ENCODE data around the gene MTFMT.

The MTFMT gene

DNA sequence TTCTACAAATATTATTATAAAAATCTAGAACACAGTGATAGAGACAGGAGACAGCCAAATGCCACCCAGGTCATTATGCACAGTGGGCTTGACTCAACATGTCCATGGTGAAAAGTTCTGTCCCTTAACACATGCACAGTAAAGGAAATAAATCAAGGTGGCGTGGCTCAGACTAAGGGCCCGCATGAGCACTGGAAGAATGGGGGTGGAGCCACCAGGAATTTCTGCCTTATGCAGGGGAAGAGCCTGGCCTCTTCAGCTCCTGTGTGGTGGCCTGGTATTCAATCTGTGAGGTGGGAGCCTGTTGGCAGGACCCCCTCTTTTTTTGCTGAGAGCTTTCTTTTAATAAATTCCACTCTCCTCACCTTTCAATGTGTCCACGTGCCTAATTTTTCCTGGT lies 22.6 kb downstream of the MTFMT start:
- H3K4me3 Mint-ChIP-seq: no peak overlapping the region
- peaks cover 16% of the 10 kb centered on the region for H3K4me1 Mint-ChIP-seq (ENCODE audit: low read depth)
- H3K27me3 Mint-ChIP-seq: no peaks in the 10 kb centered on the region
- intact Hi-C loops (cut with micrococcal nuclease): loop anchor here (5.0 kb wide), 1 partner anchor 275 kb away; no protein-coding TSS in a partner anchor
- H3K27ac Mint-ChIP-seq: no peak overlapping the region
- H3K36me3 Mint-ChIP-seq (ENCODE audit: low read depth): peaks cover 73% of the 10 kb centered on the region
- H3K9me3 Mint-ChIP-seq: no peaks in the 10 kb centered on the region

DNA sequence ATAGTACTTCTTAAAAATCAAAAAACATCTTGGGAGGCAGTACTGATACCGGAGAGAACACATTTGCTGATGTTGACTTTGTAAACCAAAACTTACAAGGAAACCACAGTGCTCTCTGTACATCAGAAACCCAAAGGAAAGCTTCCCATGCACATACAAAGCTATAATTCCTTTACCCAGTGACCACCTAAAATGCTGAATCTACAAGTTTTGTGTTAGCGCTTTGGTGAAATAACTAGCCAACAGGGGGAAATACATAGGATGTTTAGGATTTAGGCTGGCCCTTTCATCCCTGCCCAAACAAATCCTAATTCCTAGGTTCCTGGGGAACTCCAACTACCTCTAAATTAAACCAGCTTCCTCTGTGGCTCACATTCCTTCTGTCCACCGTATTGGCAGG lies 24.4 kb downstream of the MTFMT start:
- peaks cover 10% of the 10 kb centered on the region for H3K4me1 Mint-ChIP-seq (ENCODE audit: low read depth)
- H3K4me3 Mint-ChIP-seq: no peak overlapping the region
- H3K9me3 Mint-ChIP-seq: no peaks in the 10 kb centered on the region
- H3K27ac Mint-ChIP-seq: no peak overlapping the region
- intact Hi-C loops (cut with micrococcal nuclease): loop anchor here (5.0 kb wide), 1 partner anchor 273 kb away; no protein-coding TSS in a partner anchor
- peaks cover 61% of the 10 kb centered on the region for H3K36me3 Mint-ChIP-seq (ENCODE audit: low read depth)
- H3K27me3 Mint-ChIP-seq: no peaks in the 10 kb centered on the region

DNA sequence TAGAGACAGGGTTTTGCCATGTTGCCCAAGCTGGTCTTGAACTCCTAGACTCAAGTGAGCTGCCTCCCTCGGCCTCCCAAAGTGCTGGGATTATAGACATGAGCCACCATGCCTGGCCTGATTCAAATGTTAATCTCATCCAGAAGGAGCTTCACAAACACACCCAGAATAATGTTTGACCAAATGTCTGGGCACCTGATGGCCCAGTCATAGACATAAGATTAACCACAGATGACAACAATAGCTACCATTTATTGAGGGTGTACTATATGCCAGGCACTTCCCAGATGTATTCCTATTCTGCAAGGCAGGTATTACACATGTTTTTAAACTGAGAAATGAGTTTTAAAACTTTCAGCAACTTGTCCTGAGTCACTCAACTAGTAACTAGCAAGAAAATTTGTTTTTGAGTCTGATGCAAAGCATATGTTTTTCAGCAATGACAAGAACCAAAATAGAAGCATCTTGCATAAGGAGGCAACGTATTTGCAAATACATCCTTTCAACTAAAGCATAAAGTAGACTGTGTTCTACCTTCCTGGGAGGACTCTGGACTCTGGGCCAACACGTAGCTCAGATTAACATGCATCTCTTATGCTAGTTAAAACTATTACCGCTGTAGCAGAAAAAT lies 31.6 kb downstream of the MTFMT start:
- peaks cover 15% of the 10 kb centered on the region for H3K36me3 Mint-ChIP-seq (ENCODE audit: low read depth)
- no peak overlapping the region for H3K4me3 Mint-ChIP-seq
- H3K9me3 Mint-ChIP-seq: no peaks in the 10 kb centered on the region
- no peaks in the 10 kb centered on the region for H3K27me3 Mint-ChIP-seq
- H3K4me1 Mint-ChIP-seq (ENCODE audit: low read depth): peaks cover 11% of the 10 kb centered on the region
- H3K27ac Mint-ChIP-seq: no peak overlapping the region
- intact Hi-C loops (cut with micrococcal nuclease): no loop called here

DNA sequence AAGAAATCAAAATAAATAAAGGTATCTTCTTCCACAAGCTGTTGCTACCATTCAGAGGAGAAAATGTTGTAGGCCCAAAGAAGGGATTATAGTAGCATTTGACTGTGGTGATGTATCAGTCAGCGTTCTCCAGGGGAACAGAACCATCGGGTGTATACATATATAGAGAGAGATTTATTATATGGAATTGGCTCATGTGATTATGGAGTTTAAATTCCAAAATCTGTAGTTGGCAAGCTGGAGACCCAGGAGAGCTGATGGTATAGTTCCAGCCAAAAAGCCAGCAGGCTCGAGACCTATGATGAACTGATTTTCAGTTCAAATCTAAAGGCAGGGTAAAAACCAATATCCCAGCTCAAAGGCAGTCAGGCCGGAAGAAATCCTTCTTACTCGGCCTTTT lies 32.4 kb downstream of the MTFMT start:
- no peak overlapping the region for H3K4me3 Mint-ChIP-seq
- H3K27ac Mint-ChIP-seq: no peak overlapping the region
- intact Hi-C loops (cut with micrococcal nuclease): no loop called here
- peaks cover 8% of the 10 kb centered on the region for H3K36me3 Mint-ChIP-seq (ENCODE audit: low read depth)
- H3K4me1 Mint-ChIP-seq (ENCODE audit: low read depth): peaks cover 12% of the 10 kb centered on the region
- H3K27me3 Mint-ChIP-seq: no peaks in the 10 kb centered on the region
- H3K9me3 Mint-ChIP-seq: no peaks in the 10 kb centered on the region

DNA sequence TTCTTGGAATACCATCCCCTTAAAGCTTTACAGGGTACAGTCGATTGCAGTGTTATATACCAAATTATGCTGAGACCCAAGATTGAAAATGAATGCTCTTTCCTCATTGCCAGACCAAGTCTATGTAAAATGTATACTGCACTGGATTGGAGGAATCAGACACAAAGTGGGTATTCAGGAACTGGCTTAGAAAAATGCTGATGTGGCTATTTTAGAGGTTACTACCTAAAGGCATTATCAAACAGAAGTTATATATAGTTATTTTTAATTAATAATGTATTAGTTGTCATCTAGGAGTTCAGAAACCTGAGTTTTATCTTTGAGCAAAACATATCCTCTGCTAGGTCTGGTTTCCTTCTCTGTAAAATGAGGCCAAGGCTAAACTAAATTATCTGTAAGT lies 36.1 kb downstream of the MTFMT start:
- Mint-ChIP-seq H3K4me1 (ENCODE audit: low read depth) (peaks cover 31% of the 10 kb centered on the region), H3K27me3 (no peaks in the 10 kb centered on the region), H3K9me3 (no peaks in the 10 kb centered on the region), H3K36me3 (ENCODE audit: low read depth) (peaks cover 14% of the 10 kb centered on the region), H3K4me3 (no peak overlapping the region), H3K27ac (no peak overlapping the region)
- intact Hi-C loops (cut with micrococcal nuclease): loop anchor here (5.0 kb wide), 1 partner anchor 151 kb away; the partner anchor contains the start of gene PLEKHO2

DNA sequence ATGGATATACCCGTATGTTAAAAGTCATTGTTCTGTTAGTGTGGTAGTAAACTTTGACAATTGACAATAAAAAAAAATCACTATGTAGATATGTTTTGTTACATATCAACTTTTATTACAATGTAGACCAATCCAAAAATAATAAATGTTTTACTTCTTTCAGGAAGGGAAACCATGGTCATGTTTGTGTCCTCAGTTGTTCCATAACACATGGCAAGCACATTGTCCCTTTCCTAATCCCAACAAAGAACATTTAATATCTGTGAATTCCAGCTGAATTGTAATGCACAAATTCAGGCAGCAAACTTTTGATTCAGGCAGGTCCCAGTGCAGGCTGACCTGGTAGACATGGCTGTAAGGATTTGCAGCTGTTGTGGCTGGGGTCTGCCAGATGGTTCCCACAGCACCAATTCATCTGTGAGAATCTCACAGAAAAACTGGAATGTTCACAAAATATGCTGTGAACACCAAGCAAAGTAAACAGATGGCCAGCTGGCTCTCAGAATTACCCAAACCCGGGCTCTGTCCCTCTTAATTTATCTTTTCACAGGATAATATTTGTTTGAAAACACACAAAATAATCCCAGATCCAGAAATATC lies 37.8 kb downstream of the MTFMT start:
- H3K4me1 Mint-ChIP-seq (ENCODE audit: low read depth): peaks cover 46% of the 10 kb centered on the region
- H3K9me3 Mint-ChIP-seq: no peaks in the 10 kb centered on the region
- H3K27me3 Mint-ChIP-seq: no peaks in the 10 kb centered on the region
- intact Hi-C loops (cut with micrococcal nuclease): loop anchor here (5.0 kb wide), 1 partner anchor 149 kb away; the partner anchor contains the start of gene PLEKHO2
- H3K4me3 Mint-ChIP-seq: no peak overlapping the region
- no peak overlapping the region for H3K27ac Mint-ChIP-seq
- H3K36me3 Mint-ChIP-seq (ENCODE audit: low read depth): peaks cover 30% of the 10 kb centered on the region

DNA sequence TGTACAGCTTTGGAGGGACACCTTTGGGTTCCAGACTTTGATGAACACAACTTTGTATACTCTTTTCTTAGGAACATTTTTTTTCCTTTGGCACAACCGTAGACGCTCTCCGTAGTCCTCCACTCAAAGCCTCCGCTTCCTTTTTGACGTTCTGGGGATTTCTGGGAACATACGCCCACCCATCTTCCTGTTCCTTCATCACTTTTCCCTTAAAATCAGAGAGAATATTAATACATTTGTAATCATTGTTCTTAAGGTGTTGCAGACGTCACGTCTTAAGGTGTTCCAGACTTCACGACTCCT lies 39.3 kb downstream of the MTFMT start:
- Mint-ChIP-seq H3K9me3 (no peaks in the 10 kb centered on the region), H3K36me3 (ENCODE audit: low read depth) (peaks cover 31% of the 10 kb centered on the region), H3K27me3 (no peaks in the 10 kb centered on the region), H3K4me3 (peak overlapping the region; percentile 95), H3K4me1 (ENCODE audit: low read depth) (peaks cover 48% of the 10 kb centered on the region), H3K27ac (peak overlapping the region; percentile 93)
- intact Hi-C loops (cut with micrococcal nuclease): loop anchor here (5.0 kb wide), 1 partner anchor 148 kb away; the partner anchor contains the start of gene PLEKHO2

DNA sequence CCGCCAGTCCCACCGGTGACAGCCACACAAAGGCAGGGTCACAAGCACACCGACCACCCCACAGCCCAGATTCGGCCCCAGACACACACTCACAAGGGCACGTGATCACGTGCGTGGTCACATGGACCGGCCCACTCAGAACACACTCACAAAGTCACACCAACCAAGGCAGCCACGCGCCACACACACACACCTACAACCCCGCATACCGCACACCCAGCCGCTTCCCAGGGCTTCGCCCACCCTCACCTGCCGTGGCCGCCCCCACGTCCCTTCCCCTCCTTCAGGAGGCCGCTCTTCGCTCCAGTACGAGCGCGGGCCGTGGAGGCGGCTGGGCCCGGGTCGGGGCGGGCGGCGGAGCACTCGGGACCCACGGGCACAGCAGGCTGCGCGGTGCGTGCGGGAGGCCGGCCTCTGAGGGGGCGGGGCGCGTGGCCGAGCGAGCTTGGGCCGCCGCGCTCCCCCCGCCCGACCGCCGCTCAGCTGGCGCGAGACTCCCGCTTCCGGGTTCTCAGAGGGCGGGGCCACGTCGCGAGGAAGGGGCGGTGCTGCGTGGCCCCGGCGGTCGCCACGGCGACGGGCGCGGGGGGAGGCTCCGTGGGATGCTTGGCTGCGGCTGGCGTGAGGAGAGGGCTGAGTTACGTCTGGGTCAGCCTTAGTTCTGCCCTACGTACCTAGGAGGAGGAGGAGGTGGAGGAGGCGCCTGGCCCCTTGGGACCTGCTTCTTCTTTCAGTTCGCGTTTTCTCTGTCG lies 39.8 kb downstream of the MTFMT start, which contains the start of gene SPG21:
Gene SPG21, minus strand, starts transcription at position 499 of the 752 bp plus-strand sequence. CDS start 6,345 bp downstream, outside the sequence.
- H3K36me3 Mint-ChIP-seq (ENCODE audit: low read depth): peaks cover 31% of the 10 kb centered on the region
- H3K27ac Mint-ChIP-seq: peak within 1 kb of the TSS; percentile 93
- H3K4me1 Mint-ChIP-seq (ENCODE audit: low read depth): peaks cover 53% of the 10 kb centered on the region
- H3K27me3 Mint-ChIP-seq: no peaks in the 10 kb centered on the region
- no peaks in the 10 kb centered on the region for H3K9me3 Mint-ChIP-seq
- H3K4me3 Mint-ChIP-seq: peak within 1 kb of the TSS; percentile 95
- intact Hi-C loops (cut with micrococcal nuclease): loop anchor here (5.0 kb wide), 1 partner anchor 147 kb away; the partner anchor contains the start of gene PLEKHO2

DNA sequence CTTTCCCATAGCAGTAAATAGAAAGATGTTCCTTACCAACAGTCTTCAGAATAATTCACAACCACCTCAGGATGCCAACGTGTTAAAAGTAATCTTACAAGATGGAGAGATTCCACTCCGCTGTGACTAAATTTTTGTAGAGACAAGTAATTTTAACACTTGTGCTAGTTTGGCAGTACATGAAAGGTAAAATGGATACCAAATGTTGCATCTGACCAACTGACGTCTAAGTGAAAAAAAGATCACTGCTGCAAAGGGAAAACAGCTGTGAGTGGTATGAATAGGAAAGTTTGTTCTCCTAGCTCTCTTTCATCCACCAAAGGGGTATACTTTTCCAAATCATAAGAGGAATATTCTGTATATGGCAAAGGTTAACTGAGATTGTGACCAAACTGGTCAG lies 42.3 kb downstream of the MTFMT start:
- H3K36me3 Mint-ChIP-seq (ENCODE audit: low read depth): peaks cover 53% of the 10 kb centered on the region
- intact Hi-C loops (cut with micrococcal nuclease): no loop called here
- peaks cover 62% of the 10 kb centered on the region for H3K4me1 Mint-ChIP-seq (ENCODE audit: low read depth)
- no peak overlapping the region for H3K27ac Mint-ChIP-seq
- H3K27me3 Mint-ChIP-seq: no peaks in the 10 kb centered on the region
- H3K4me3 Mint-ChIP-seq: peak overlapping the region; percentile 2
- H3K9me3 Mint-ChIP-seq: no peaks in the 10 kb centered on the region

DNA sequence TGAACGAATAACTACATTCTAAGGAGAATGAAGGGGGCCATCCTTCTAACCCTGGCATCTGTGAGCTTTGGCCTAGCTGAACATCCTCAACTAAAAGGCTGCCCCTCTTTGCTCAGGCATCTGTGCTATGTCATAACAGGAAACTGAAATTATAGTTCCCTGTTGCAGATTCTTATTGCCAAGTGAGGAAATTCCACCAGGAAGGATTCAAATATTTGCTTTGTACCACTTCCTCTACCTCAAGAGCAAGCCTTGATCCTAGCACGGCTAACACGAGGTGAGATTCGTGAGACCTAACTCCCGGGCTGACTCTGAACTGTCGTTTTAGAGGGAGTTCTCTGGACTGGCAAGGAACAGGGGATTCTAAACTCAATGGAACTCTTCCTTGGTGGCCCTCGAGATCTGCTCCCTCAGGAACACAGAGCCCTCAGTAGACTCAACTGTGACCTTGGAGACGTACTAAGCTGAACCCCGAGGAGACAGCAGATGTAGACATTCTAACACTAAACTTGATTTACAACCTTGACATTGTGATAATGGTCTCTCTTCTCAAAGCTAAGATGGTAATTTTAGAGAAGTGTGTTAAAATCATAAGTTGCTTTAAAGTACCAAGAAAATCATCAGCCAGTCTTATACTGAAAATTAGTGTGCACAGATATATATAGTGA lies 43.9 kb downstream of the MTFMT start:
- Mint-ChIP-seq H3K27ac (peak overlapping the region; percentile 91), H3K36me3 (ENCODE audit: low read depth) (peaks cover 67% of the 10 kb centered on the region), H3K4me3 (peak overlapping the region; percentile 49), H3K4me1 (ENCODE audit: low read depth) (peaks cover 65% of the 10 kb centered on the region), H3K9me3 (no peaks in the 10 kb centered on the region), H3K27me3 (no peaks in the 10 kb centered on the region)
- intact Hi-C loops (cut with micrococcal nuclease): no loop called here

DNA sequence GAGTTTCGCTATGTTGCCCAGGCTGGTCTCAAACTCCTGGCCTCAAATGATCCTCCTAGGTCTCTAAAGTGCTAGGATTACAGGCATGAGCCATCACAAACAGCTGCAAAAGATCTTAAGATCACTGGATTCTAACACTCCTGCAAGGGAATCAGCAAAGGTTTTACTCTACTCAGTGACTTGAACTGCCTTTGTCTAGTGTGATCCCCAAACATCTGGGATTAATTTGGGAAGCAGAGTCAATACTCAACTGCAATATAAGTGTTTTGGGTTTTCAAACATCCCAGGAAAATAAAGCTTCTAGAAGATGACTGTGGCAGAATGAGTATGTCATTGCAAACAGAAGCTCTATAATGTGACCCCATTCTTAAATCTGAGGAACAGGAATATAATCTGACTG lies 47.0 kb downstream of the MTFMT start:
- intact Hi-C loops (cut with micrococcal nuclease): loop anchor here (5.0 kb wide), 1 partner anchor 45 kb away; the partner anchor contains the start of gene MTFMT
- H3K4me1 Mint-ChIP-seq (ENCODE audit: low read depth): peaks cover 64% of the 10 kb centered on the region
- H3K27me3 Mint-ChIP-seq: no peaks in the 10 kb centered on the region
- peaks cover 73% of the 10 kb centered on the region for H3K36me3 Mint-ChIP-seq (ENCODE audit: low read depth)
- peak overlapping the region; percentile 43 for H3K27ac Mint-ChIP-seq
- no peaks in the 10 kb centered on the region for H3K9me3 Mint-ChIP-seq
- H3K4me3 Mint-ChIP-seq: no peak overlapping the region

DNA sequence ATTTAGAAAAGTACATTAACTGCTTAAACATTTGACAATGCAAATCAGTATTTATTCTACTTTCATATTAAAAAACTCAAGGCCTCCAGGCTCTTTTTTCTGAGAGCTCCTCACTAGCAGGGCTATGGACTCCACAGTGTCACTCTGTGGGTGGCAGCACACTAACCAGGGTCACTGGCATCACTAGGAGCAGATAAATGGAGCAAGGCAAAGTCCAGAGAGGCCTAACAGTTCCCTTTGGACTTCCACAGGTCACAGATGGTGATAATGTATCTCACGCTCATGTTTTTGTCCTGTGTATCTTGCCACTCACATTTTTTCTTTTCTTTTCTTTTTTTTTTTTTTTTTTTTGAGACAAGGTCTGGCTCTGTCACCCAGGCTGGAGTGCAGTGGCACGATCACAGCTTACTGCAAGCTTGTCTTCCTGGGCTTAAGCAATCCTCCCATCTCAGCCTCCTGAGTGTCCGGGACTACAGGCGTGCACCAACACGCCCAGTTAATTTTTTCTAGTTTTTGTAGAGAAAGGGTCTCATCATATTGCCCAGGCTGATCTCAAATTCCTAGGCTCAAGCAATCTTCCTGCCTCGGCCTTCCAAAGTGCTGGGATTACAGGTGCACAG lies 47.5 kb downstream of the MTFMT start:
- H3K36me3 Mint-ChIP-seq (ENCODE audit: low read depth): peaks cover 73% of the 10 kb centered on the region
- H3K9me3 Mint-ChIP-seq: no peaks in the 10 kb centered on the region
- intact Hi-C loops (cut with micrococcal nuclease): loop anchor here (5.0 kb wide), 1 partner anchor 45 kb away; the partner anchor contains the start of gene MTFMT
- H3K4me3 Mint-ChIP-seq: no peak overlapping the region
- peak overlapping the region; percentile 43 for H3K27ac Mint-ChIP-seq
- H3K27me3 Mint-ChIP-seq: no peaks in the 10 kb centered on the region
- H3K4me1 Mint-ChIP-seq (ENCODE audit: low read depth): peaks cover 58% of the 10 kb centered on the region

DNA sequence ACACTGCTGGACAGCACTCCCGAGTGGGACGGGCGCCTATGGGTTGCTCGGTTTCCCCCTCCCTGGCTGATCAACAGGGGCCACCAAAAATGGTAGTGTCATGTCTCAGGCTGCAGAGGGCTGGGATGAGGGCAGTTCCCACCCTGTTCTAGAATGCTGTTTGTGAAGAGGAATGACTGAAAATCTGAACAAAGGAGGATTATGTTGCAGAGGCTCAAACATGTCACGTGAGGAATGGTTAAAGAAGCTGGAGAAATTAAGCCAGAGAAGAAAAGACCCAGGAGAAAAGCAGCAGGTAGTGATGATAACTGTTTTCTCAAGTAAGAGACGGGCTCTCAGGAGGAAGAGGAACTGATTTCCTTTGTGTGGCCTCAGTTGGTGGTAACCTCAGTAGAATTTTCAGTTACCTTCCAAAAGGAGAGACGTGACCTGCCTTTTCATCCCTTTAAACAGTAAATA lies 50.2 kb downstream of the MTFMT start:
- no peak overlapping the region for H3K4me3 Mint-ChIP-seq
- peak overlapping the region; percentile 68 for H3K27ac Mint-ChIP-seq
- H3K9me3 Mint-ChIP-seq: no peaks in the 10 kb centered on the region
- intact Hi-C loops (cut with micrococcal nuclease): no loop called here
- no peaks in the 10 kb centered on the region for H3K27me3 Mint-ChIP-seq
- peaks cover 40% of the 10 kb centered on the region for H3K4me1 Mint-ChIP-seq (ENCODE audit: low read depth)
- H3K36me3 Mint-ChIP-seq (ENCODE audit: low read depth): peaks cover 93% of the 10 kb centered on the region

All from dendritic cell treated with granulocyte-macrophage colony-stimulating factor and Interleukin-4, amounts not matched to agents 40 ng/mL and 50 ng/mL, for 4 days (primary cell).